Pancreas (tissue), 10 donors: ENCODE measurements around the gene EPHB3. TPM values are rescaled to one million over a fixed set of nuclear protein-coding genes. Genes with fewer than 3 reads are reported as not detected.

ENCODE experiments used
- ATAC-seq, 4 donors: fragments of 200-7000 bp; cut with Tn5 transposase; one replicate each; pipeline versions ENCODE4 v1.8.0 to v1.9.1; 2020; ENCODE audit warnings: mild to moderate bottlenecking in 4 of 4, moderate library complexity in 4 of 4
- DNase-seq, 6 donors: peaks; one replicate each; pipeline ENCODE4 v3.0.0-alpha.2; 2020
- FAIRE-seq: peaks from 2 replicates; lab custom pipeline; 2012; peaks lifted over from hg19 to GRCh38; lab: Jason Lieb, UNC
- H3K27ac ChIP-seq, 4 donors: fragments of 200-600 bp; sonication (generic); 1 replicate in 3 of 4; 2 replicates in 1 of 4; pipeline versions ENCODE4 v1.5.0 to v1.8.0; 2020
- H3K27me3 ChIP-seq, 4 donors: fragments of 200-600 bp; one replicate each; pipeline ENCODE4 v1.8.0; 2021
- H3K36me3 ChIP-seq, 3 donors: fragments of 200-600 bp; sonication (generic) in 1 of 3; one replicate each; pipeline versions ENCODE4 v1.5.0 to v1.8.0; 2020 to 2021
- H3K4me1 ChIP-seq, 3 donors: fragments of 200-600 bp; one replicate each; pipeline ENCODE4 v1.8.0; 2021
- H3K4me3 ChIP-seq, 4 donors: fragments of 200-600 bp; sonication (generic) in 2 of 4; one replicate each; pipeline versions ENCODE4 v1.5.0 to v1.8.0; 2020 to 2021
- H3K9me3 ChIP-seq, 4 donors: fragments of 200-600 bp; one replicate each; pipeline ENCODE4 v1.8.0; 2021
- WGBS, 2 donors: extraction: QIAGEN DNeasy Blood & Tissue Kit; methylation state at CpG; one replicate each; pipeline ENCODE4 v1.1.7; 2013; 5-methylcytosine and 5-hydroxymethylcytosine counted together
- intact Hi-C, 3 donors: fragments of 100-400 bp; cut with DNase I; formaldehyde crosslinking; loops; one replicate each; pipeline versions ENCODE4 v1.11.1 to v1.14.2; 2022
- polyA plus RNA-seq, 2 donors: library from polyadenylated mRNA; stranded (reverse); fragments of 200-250 nt; gene quantifications; one replicate each; pipeline ENCODE4 v1.2.3, GENCODE V29; 2013
- total RNA-seq, 6 donors: library from RNA; stranded (reverse); fragmentation: NEBNext Ultra II Directional in 4 of 6; extraction: Animal tissue kit (Norgen Biotek cat#: 25700) in 4 of 6; gene quantifications; one replicate each; pipeline versions ENCODE4 v1.2.1 to v1.2.4, GENCODE V29; 2021 to 2023
- TF ChIP-seq, protein P1 (sequence below), 4 donors: fragments of 200-600 bp; sonication (generic) in 3 of 4; IDR thresholded peaks; one replicate each; pipeline versions ENCODE4 v1.5.0 to v1.8.0; 2021; ENCODE audit warnings: antibody characterized with exemption in 4 of 4
- donor health status: healthy with polysubstance abuse.
- donor health status: DM: no; HTN: no; CAD: no; lungs with moderate emphysema.
- donor health status: DM: no; HTN: no; CAD: no.
- donor health status: control.
- donor health status: control.
- donor health status: Bipolar disorder and iron deficiency.
- donor health status: DM: yes; HTN: yes; CAD: no.
- donor health status: DM: no; HTN: no; CAD: no.
- donor health status: DM: no; HTN: no; CAD: no.
- donor health status: DM: yes; HTN: yes; CAD: no.

Gene EPHB3
- total and polyA plus RNA-seq, 8 donors, result 5.8 to 17.3 (median 12.5) TPM

DNA sequence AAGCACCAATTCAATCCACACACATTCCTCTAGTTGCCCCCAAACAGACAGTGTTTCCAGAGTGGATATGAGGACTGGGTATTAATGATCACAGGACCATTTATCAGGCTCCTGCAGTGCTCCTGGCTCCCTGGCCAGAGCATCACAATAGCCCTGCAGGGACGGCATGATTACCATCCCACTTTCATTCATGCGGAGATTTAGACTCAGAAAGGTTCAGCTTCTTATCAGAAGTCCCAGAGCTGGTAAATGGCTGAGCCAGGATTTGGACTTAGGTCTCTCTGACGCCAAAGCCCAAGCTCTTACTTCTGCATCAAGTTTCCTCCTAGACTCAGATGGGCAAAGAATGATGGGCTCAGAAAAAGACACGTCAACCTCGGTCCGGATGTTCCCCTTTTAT, 2.9 kb upstream of the EPHB3 start:
- Histone ChIP-seq H3K4me1 (peaks cover 17 to 25% (median 22%) of the 10 kb centered on the region in 3 donors), H3K4me3 (no peak overlapping the region), H3K9me3 (no peaks in the 10 kb centered on the region), H3K36me3 (no peaks in the 10 kb centered on the region), H3K27ac (peak overlapping the region in 1 of 4 donors; percentile 12), H3K27me3 (no peaks in the 10 kb centered on the region)
- intact Hi-C loops, result no loop called here
- no peak for FAIRE-seq
- DNase-seq, result no peak
- TF ChIP-seq, protein P1, sequence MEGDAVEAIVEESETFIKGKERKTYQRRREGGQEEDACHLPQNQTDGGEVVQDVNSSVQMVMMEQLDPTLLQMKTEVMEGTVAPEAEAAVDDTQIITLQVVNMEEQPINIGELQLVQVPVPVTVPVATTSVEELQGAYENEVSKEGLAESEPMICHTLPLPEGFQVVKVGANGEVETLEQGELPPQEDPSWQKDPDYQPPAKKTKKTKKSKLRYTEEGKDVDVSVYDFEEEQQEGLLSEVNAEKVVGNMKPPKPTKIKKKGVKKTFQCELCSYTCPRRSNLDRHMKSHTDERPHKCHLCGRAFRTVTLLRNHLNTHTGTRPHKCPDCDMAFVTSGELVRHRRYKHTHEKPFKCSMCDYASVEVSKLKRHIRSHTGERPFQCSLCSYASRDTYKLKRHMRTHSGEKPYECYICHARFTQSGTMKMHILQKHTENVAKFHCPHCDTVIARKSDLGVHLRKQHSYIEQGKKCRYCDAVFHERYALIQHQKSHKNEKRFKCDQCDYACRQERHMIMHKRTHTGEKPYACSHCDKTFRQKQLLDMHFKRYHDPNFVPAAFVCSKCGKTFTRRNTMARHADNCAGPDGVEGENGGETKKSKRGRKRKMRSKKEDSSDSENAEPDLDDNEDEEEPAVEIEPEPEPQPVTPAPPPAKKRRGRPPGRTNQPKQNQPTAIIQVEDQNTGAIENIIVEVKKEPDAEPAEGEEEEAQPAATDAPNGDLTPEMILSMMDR (IDR thresholded peaks at IDR 0.05), result no peak
- WGBS, 2 donors, result 66 to 67% methylated on average over 6 of the region's 6 CpGs
- ATAC-seq, result no peak

DNA sequence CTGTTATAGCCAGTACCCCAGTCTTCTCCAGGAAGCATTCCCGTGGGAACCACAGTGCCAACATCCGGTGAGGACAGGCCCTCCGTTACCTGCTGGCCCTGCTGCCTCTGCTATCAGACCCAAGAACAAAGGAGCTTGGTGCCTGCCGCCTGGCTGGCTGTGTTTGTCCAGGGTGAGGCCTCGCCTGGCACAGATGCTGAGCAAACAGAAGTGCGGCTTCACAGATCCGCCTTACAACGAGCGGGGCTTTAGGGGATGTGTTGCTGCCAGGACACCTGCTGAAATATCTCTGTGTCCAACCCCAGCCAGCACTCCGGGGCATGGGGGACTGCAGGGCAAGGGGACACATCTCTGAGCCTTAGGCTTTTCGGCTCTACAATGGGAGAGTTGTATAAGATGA, 2.2 kb upstream of the EPHB3 start:
- Histone ChIP-seq H3K4me1 (peaks cover 20 to 25% (median 22%) of the 10 kb centered on the region in 3 donors), H3K27me3 (no peaks in the 10 kb centered on the region), H3K27ac (peak overlapping the region in 1 of 4 donors; percentile 44), H3K9me3 (no peaks in the 10 kb centered on the region), H3K4me3 (no peak overlapping the region), H3K36me3 (no peaks in the 10 kb centered on the region)
- DNase-seq (peak; percentile 79 to 94 (median 82)), ATAC-seq (peak; percentile 17 to 64 (median 41)), FAIRE-seq (no peak)
- intact Hi-C loops, result no loop called here
- 13 to 21% methylated on average over 11 of the region's 11 CpGs for WGBS, 2 donors
- TF ChIP-seq, protein P1 (IDR thresholded peaks at IDR 0.05), result no peak

DNA sequence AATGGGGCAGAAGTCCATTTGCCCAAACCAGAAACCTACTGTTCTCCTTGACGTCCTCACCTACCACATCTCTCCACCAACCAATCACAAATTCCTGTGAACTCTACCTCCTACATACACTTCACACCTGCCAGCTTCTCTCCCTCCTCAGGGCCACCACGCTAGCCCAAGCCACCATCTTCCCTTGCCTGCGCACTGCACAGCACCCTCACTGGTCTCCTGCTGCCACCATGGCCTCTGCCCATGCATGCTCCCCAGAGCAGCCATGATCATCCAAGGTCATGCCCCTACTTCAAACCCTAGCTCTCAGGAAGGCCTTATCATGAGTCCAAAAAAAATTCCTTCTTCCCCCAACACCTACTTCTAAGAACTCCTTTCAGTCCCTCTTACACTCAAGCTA, 1.1 kb upstream of the EPHB3 start:
- WGBS, 2 donors, result 62 to 86% methylated on average over 3 of the region's 3 CpGs
- H3K36me3 ChIP-seq, result no peaks in the 10 kb centered on the region
- peak overlapping the region in 1 of 4 donors; percentile 82 for H3K4me3 ChIP-seq
- intact Hi-C loops, result no loop called here
- H3K9me3 ChIP-seq, result no peaks in the 10 kb centered on the region
- peak in 1 of 6 donors; percentile 49 for DNase-seq
- no peak overlapping the region for H3K27ac ChIP-seq
- TF ChIP-seq, protein P1 (IDR thresholded peaks at IDR 0.05), result no peak
- peaks cover 29 to 35% (median 32%) of the 10 kb centered on the region in 3 donors for H3K4me1 ChIP-seq
- no peaks in the 10 kb centered on the region for H3K27me3 ChIP-seq
- ATAC-seq, result no peak
- no peak for FAIRE-seq

DNA sequence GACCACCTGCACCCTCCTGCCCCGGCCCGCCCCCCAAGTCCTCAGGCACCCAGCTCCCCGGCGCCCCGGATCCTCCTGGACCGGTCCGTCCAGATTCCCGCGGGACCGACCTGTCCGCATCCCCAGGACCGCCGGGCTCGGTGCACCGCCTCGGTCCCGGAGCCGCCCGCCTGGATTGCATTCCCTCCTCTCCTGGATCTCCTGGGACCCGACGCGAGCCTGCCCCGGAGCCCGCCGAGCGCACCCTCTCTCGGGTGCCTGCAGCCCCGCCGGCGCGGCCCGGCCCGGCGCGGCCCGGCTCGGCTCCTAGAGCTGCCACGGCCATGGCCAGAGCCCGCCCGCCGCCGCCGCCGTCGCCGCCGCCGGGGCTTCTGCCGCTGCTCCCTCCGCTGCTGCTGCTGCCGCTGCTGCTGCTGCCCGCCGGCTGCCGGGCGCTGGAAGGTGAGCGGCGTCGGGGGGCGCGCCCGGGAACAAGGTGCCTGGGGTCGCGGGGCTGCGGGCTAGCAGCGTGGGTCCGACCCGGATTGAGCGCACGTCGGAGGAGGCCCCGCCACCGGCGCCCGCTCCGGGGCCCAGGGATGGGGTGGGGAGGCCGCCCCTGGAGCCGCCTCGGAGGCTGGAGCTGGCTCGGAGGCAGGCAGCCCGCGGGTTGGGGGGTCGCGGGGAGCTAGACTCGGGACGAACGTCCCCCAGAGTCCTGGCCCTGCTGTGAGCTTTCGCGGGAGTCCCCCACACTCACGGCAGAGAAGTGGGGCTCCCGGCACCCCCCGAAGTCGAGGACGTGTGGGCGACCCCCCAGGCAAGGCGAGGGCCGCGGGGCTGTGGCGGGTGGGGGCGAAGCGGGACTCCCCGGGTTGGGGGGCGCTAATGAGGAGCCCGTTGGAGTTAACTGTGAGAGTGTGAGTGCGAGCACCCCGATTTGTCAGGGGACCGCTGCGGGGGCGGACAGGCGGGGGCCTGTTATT, 610 bp downstream of the EPHB3 start:
- ATAC-seq, result peak; percentile 0 to 24 (median 8)
- 4 to 8% methylated on average over 79 to 109 of the region's 109 CpGs for WGBS, 2 donors
- TF ChIP-seq, protein P1 (IDR thresholded peaks at IDR 0.05), result no peak
- peak in 2 of 6 donors; percentile 58 to 85 for DNase-seq
- Histone ChIP-seq H3K36me3 (no peaks in the 10 kb centered on the region), H3K4me1 (peaks cover 41 to 50% (median 47%) of the 10 kb centered on the region in 3 donors), H3K4me3 (peak overlapping the region; percentile 38 to 86 (median 78)), H3K27ac (peak overlapping the region; percentile 41 to 83 (median 55)), H3K9me3 (no peaks in the 10 kb centered on the region), H3K27me3 (no peaks in the 10 kb centered on the region)
- intact Hi-C loops, result no loop called here
- no peak for FAIRE-seq
